GDM1 (cell line): Measurements from ENCODE around the gene NPPA.

Experiments used
- DNase-seq: peaks from one replicate; lab custom pipeline; 2025; lab: John Stamatoyannopoulos, UW

Gene NPPA

GRCh38 chr1:11874258-11874562, 26.6 kb upstream of the NPPA start:
- DNase-seq = no peak

DNA sequence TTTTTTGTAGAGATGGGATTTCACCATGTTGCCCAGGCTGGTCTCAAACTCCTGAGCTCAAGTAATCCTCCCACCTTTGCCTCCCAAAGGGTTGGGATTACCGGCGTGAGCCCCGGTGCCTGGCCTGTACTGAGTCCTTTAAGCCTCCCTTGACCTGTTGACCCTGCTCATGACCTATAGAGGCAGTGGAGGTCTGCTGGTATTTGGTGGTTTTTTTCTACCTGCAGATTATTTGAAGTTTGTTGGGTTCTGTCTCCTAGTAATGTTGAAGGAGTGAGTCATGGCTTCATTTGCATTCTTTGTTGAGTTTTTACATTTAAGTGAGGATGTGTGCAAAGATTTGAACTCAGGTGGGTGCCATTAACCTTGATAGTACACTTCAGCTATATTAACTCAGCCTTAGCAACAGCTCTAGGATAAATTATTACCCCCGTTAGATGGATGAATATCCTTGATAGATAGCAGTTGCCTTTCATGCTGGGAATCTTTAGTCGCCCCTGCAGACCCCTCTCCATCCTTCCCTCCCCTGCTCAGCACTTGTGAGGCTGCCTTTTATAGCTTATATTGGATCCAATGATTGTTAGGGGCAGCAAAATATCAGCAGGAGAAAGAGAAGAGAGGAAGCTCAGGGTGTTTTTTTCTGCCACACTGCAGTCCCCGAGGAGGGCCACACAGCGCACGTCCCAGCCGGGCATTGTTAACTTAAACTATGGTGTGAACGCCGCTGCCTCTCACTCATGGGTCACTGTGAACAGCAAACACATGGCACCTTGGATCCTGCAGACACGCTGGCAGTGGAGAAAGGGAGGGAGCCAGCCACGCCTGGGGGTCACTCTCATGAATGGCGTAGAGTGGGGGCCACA, 26.0 kb upstream of the NPPA start:
- DNase-seq = no peak

DNA sequence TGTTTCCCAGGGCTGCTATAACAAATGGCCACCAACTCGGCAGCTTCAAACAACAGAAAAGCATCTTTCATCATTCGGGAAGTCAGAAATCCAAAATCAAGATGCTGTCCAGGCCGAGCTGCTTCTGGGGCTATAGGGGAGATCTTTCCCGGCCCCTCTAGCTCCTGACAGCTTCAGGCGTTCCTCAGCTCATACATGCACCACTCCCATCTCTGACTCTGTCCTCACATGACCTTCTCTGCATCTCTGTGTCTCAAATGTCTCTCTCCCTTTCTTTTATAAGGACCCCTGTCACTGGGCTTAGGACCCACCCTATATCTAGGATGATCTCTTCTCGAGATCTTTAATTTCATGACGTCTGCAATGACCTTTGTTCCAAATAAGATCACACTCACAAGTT, 25.0 kb upstream of the NPPA start:
- DNase-seq = no peak

DNA sequence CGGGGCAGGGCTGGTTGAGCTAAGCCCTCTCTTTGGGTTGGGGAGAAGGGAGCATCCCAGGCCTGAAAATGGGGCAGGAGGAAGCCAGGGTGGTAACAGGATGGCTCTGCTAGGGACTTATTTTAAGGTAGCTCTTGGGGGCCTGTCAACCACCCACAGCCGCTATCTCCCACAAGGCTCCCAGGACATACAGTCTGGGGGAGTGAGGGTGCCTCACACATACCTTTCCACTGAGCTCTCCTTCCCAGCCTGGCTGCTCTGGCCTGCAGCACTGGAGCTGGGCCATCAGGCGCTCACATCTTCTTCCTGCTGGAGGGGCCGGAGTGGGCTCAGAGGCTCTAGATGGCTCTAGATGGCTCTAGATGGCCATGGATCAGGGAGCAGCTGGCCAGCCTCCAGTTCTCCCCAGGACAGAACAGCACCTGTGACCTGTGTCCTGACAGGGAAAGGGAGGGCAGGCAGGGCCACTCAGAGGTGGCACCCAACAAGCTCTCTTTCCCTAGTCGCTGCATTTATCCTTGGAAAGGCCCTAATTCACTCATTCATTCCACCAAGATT, 22.1 kb upstream of the NPPA start:
- DNase-seq = no peak

DNA sequence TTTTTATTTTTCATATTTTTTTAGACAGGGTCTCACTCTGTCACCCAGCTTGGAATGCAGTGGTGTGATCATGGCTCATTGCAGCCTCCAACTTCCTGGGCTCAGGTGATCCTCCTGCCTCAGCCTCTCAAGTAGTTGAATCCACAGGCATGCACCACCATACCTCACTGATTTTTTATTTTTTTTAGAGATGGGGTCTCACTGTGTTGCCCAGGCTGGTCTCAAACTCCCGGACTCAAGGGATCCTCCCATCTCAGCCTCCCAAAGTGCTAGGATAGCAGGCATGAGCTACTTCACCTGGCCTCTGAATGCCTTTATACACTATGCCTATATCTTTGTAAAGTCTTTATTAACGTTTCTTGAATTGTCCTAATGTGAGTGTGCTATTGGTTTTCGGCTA, 21.5 kb upstream of the NPPA start:
- no peak for DNase-seq

GRCh38 chr1:11868331-11868980, 20.9 kb upstream of the NPPA start:
- DNase-seq = no peak

- DNase-seq = no peak
Measured at GRCh38 chr1:11862890-11863289, 15.3 kb upstream of the NPPA start.

GRCh38 chr1:11860587-11860986, 13.0 kb upstream of the NPPA start:
- DNase-seq = no peak

GRCh38 chr1:11860083-11860482, 12.5 kb upstream of the NPPA start:
- no peak for DNase-seq

DNA sequence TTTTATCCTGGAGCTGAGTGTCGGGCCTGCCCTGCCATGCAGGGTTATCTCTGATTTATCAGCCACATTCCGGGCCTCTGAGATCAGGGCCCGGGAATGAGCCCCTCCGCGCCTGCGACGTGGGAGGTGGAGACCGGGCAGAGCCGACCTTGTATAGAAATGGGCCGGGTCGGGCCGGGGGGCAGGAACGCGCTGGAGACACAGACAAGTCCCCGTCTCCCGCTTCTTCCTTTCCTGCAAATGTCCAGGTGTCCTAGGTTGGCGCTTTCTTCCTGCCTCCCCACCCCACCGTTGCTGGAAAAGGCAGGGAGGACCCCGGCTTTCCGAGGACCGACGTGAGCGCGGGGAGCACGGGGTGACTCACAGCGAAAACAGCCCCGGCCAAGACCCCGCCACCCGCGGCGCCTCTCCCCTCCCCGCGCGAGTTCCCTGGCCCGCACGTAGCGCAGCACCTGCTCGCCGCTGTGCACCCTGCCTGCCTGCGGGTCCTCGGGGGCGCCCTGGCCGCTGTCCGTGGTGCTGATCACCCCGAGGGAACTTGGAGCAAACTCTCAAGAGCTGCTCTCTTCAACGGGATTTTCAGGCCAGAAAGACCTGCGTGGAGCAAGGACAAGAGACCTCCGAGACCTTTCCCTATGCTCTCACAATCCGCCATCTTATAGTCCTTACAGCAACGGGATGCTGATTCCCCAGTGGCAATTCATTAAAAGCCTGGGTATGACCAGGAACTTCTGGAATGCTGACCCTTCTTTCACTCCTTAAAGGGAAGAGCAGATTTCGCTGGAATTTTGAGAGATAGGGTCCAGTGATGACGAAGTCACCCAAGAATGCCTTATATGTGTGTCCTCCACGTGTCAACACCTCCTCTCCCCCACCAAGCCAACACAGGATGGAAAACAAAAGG, 11.6 kb upstream of the NPPA start:
- DNase-seq = peak; percentile 57

- no peak for DNase-seq
Measured at GRCh38 chr1:11858613-11858967, 11.0 kb upstream of the NPPA start, which contains the start of gene NPPB. TSS of gene NPPB (minus strand) at chr1:11858945. CDS start at chr1:11858833, 112 bp downstream.

DNA sequence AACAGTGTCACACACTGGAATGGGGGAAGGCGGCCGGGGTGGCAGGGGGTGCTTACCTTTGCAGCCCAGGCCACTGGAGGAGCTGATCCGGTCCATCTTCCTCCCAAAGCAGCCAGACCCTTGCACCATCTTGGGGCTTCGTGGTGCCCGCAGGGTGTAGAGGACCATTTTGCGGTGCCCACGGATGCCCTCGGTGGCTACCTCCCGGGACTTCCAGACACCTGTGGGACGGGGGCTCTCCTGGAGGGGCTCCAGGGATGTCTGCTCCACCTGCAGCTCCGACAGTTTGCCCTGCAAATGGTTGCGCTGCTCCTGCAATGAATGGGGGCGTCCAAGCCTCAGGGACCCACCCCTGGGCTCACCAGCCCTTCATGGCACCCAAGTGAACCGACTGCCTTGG, 10.6 kb upstream of the NPPA start:
- DNase-seq = no peak

DNA sequence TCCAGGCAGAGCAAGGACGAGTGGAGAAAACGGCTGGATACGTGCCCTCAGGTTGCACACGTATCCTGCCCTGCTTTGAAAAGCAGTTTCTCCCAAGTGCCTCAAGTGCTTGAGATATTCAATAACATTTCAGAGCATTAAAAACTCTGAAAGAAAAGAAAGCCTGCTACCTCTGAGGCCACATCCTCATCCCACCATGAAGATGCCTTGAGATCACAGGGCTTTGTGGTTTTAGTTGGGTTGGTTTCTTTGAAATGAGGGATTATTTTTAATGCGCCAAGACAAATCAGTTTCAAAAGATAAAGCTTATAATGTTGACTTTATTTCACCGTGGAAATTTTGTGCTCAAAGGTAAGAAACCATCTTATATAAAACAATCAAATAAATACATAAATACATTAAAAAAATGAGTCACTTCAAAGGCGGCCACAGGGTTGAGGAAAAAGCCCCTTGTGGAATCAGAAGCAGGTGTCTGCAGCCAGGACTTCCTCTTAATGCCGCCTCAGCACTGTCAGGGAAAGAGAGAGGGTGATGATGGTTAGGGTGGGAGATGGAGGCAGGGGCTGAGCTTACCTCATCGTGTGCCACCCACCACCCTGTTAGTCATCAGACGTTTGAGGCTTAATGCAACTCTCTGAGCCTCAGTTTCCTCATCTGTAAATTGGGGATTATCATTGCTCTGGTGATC, 9.7 kb upstream of the NPPA start:
- DNase-seq = no peak

GRCh38 chr1:11856698-11857097, 9.1 kb upstream of the NPPA start:
- DNase-seq = no peak

- no peak for DNase-seq
Measured at GRCh38 chr1:11855430-11855829, 7.8 kb upstream of the NPPA start.

- DNase-seq = no peak
Measured at GRCh38 chr1:11854519-11854918, 6.9 kb upstream of the NPPA start.

- DNase-seq = no peak
Measured at GRCh38 chr1:11851180-11851579, 3.6 kb upstream of the NPPA start.

DNA sequence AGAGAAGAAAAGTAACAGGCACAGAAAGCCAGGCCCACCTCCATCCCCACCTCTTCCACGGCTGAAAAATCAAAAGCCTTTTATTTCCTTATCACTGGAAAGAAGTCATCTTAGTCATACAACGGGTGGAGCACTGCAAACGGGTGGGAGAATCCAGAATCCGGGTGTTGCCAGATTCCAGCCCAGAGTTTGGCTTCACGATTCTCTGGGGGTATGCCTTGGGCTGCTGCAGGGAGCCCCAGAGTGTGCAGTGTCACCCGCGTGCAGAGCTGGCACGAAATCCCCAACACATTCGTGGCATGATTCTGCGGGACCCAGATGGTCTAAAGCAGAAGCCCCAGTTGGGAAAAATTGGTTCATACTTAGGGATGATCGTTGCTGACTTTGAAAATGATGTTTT, 2.6 kb upstream of the NPPA start:
- no peak for DNase-seq

DNA sequence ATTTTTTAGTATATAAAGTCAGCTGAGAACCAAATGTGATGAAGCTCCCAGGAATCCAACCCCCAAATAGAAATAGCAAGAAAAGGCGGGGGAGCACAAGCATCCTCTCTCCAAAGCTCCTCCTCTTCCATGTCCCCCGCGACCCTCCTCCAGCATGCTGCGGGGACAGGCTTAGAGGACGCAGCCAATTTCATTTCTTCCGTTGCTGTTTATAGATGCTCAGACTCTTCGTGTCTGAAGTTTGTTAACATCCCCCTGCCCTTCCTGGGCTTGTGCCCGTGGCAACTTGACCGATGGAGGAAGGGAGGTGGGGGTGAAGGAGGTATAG, 754 bp upstream of the NPPA start:
- DNase-seq = no peak

- DNase-seq = no peak
Measured at GRCh38 chr1:11845641-11846335, 1.8 kb downstream of the NPPA start.
